GM19238 (cell line): ENCODE results near the gene L1CAM.
"Not testable (repeated sequence)": the region's sequence is repeated elsewhere in the genome, so short reads cannot be mapped to it uniquely, and the experiment has no call there.

Source experiments
- DNase-seq: peaks from one replicate; pipeline ENCODE4 v3.0.0; 2011; ENCODE audit warnings: low spot score; ENCODE audit not compliant: insufficient read length

The L1CAM gene

DNA sequence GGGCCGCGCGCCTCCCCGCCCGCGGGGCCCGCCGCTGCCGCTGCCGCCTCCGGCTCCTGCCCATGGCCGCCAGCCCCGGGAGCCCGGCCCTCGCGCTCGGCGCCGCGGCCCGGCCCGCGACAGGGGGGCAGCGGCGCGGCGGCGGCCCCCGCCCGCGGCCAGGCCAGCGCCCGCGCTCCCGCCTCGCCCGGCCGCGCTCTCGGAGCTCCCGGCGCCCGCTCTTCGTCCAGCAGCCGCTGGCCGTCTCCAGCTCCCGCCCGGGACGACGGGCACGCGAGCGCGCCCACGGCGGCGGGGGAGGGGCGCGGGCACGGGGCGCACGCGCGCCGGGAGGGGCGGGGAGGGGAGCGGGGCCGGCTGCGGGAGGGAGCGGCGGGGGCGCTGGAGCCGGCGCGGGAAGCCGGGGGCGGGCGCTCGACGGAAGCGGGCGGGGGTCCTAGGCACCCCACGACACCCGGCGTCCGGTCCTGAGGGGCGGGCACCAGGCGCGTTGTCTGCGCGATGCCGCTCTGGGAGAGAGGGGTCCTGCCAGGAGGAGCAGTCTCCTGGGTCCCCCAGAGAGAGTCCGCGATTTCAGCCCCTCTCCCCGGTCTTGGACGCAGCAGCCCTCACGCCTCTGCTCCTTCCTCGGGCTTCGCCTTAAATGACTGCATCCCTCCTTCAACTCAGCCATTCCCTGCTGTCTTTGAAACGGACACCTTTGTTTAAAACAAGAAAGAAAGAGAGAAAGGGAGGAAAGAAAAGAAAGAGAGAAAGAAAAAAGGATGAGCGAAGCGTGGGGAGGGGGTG lies 55.1 kb downstream of the L1CAM start:
- DNase-seq: no peak

DNA sequence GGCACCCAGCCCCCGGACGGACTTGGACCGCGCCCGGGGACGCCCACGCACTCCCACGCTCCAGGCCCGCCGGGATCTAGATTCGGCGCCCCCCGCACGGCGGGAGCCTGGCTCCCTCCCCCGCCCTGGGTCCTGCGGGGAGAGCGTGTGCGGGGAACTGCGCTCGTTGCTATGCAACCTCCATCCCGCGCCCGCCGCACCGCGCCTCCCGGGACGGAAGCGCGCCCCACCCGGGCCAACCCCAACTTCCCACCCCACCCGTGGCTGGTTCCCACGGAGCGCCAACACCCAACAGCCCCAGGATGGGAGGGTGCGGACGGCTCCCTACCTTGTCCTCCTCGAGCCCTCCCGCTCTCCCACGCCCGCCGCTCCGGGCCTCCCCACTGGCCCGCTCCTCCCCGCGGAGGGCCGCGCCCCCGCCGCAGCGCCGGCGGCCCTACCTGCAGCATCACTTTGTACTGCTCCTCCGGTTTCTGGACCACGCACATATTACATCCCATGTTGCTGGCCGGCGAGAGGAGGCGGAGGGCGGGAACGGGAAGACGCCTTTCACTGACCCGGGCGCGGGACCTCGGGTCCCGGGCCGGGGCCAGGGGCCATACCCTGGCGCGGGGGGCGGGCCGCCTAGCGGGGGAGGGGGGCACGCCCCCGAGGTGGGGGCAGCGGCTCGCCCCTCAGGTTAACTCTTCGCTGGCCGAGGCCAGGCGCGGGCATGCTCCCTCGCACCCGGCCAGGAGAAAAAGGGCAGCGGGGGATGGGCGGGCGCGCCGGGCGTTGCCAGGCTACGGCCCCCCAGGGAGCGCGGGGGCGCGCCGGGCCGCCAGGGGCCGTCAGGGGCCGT lies 56.0 kb downstream of the L1CAM start, which contains the start of gene PDZD4:
TSS of gene PDZD4 (minus strand) at position 746 of the 841 bp plus-strand sequence. CDS start at position 500, 246 bp downstream.
- no peak for DNase-seq

DNA sequence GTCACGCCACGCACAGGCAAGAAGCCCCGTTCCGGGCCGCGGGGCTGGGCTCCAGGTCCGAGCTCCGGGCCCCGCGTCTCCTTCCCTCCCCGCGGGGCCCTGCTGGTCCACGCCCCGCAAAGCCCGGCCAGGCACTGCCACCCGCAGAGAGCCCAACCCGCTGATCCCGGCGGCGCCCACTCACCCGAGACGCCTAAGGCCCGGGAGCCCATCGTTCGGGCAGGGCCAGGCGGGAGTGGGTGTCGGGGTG lies 56.5 kb downstream of the L1CAM start:
- DNase-seq: no peak

DNA sequence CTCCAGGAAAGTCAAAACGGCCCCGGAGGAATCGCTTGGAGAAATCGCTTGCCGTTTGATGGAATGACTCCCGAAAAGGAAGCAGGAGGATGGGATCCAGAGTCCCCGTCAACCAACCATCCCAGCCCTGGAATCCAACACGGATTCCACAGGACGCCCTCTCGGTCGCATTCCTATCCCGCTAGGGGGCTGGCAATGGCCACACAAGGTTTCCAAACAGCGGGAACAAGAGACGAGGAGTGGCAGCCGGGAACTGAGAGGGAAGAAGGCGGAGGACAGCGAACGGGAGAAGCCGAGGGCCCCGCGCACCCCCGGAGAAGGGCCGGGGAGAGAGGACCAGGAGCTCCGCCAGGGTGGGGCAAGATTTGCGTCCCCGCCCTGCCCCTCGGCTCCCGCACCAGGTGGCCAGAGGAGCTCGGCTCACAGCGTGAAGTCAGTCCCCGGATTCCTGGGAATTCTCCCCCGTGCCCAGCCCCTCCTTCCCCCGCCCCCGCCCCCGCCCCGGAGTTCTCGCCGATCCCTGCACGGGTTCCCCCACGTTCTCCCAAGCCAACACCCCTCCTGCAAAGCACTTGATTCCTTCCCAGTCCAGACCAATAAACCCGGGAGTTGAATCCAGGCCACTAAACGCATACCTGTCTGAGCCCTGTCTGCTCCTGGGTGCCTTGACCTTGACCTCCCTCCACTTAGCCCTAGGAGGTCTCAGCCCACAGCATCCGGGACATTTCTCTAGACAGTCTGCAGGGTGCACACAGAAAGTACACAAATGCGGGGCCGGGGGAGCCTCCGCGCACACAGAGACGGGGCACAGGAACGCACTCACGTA lies 57.0 kb downstream of the L1CAM start:
- no peak for DNase-seq

DNA sequence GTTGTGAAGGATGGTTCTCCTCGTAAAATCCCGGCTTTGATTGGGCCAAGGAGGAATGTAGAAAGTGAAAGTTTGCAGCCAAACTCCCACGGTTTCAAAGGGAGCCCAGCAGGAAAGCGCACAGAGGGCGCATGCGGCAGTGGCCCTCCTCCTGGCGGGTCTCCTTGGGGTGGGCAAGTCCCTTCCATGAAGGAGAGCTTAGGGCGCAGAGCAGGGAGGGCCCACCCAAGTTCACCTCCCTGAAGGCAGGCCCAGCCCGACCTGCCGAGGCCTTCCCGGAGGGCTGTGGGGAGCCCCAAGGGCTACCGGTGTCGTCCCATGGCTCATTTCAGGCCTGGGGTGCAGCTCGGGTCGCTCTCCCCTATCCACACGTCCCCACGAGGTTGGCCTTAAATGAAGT lies 57.7 kb downstream of the L1CAM start:
- no peak for DNase-seq

DNA sequence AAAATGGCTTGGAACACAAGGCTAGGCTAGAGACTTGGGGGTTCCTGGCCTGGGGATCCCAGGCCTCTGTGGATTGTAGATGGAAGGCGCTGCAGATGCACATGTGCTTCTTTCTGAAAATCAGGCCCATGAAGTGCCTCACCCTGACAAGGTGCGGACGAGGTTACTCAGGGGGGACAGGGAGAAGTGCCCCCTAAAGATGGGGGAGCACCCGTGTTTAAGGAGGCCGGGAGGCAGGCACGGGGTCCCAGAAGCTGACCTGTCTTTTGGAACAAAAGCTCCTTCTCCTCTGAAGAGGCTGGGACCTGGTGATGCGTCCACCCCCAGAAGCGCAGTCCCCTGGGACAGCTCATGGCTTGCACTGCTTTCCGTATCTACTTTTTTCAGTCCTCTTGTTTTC lies 58.1 kb downstream of the L1CAM start:
- DNase-seq: no peak

DNA sequence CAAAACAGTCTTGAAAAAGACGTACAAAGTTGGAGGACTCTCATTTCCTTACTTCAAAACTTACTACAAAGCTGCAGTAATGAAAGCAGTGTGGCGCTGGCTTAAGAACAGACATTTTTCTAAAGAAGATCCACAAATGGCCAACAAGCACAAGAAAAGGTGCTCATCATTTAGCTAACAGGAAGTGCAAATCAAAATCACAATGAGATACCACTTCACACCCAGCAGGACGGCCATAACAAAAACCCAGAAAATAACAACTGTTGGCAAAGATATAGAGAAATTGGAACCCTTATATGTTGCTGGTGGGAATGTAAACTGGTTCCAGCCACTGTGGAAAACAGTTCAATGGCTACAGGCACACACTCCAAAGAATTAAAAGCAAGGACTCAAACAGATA lies 59.0 kb downstream of the L1CAM start:
- DNase-seq: no peak

DNA sequence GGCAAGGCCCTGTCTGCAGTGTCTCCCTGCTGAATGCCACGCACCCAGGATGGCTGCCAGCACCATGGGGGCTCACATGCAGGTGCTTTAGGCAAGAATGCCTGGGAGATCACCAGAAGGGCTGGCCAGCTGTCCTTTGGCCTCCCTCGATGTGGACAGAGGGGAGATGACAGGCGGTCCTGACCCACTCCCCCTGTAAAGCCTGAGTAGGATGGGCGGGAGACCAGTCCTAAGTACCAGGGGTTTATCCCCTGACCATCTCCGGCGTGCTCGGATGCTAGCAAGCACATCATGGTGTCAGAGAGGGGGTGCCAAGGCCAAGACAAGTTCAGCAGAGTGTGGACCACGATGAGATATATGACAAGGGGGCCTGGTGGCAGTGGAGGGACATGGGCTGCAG lies 60.9 kb downstream of the L1CAM start:
- DNase-seq: no peak

DNA sequence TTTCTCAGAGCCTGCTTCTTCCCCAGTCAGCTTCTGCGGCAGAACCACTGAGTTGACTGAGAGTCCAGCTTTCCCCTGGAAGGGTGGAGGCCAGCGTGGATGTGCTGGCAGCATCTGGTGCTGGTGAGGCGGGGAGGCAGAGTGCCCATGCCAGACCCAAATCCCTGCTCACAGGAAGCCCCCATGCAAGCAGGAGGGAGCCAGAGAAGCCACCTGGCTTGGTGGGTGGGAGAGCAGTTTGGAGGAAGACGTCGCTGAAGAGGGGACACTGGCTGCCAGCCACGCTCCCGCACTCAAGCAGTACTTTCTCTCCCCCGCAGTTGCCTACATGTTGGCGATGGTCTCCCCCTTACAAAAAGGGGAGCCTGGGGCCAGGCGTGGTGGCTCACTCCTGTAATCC lies 61.6 kb downstream of the L1CAM start:
- DNase-seq: no peak

DNA sequence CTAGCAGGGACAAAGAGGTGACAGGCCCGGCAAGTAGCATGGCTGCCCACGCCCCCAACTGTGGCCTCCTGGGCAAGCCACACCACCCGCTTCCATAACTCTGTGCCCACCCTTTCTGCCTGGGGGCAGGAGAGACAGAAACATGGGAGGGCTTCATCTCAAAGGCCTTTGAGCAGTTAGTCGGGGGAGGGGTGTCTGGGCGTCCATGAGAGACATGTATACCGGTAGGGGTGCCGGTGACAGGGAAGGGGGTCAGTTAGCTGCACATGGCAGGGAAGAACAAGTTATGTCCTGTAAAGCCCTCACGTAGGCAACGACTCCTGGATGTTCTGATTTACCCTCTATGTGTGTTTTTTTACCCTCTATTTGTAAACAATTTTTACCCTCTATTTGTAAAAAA lies 64.9 kb downstream of the L1CAM start:
- peak; percentile 2 for DNase-seq

DNA sequence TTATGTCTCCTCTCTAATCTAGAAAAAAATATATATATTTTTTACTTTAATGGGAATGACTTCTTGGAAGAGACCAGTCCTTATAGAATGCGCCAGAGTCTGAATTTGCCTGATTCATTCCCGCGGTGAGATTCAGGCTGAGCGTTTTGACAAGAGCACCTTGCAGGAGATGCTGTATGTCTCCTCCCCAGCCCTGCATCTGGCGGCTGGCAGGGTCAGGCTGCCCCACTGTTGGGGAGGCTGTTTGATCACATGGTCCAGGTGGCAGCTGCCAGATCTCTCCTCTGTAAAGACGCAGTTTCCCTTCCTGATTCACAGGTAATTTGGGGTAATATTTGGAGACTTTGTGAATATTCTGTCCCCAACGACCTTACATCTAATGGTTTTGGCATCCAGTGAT lies 65.4 kb downstream of the L1CAM start:
- DNase-seq: peak; percentile 0

DNA sequence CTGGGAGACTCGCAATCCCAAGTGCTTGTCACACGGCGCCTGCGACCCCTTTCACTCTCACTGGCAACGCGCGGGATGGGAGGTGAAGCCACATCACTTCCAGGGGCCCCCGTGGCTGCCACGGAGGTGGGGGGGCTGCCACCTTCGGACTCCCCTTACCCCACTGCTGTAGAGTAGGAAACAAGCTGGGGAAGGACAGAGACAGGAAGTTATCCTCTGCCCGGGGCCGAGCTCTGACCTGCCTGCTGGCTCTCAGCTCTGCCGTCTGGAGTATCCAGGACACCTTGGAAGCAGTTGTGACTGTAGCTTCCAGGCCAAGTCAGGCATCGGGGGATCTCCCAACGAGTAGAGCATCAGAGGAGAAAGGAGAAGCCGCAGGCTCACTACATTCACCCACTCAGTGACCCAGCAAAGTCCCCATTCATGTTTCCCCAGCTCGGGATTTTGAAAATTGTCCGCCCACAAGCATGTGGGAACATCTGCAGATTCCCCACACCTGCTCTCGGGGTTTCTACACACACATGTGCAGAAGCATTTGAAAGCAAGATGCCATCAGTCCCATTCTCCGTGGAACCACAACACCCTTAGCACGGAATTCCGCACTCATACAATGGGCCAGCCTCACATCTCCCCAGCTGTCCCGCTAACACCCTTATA lies 66.5 kb downstream of the L1CAM start:
- peak; percentile 3 for DNase-seq

DNA sequence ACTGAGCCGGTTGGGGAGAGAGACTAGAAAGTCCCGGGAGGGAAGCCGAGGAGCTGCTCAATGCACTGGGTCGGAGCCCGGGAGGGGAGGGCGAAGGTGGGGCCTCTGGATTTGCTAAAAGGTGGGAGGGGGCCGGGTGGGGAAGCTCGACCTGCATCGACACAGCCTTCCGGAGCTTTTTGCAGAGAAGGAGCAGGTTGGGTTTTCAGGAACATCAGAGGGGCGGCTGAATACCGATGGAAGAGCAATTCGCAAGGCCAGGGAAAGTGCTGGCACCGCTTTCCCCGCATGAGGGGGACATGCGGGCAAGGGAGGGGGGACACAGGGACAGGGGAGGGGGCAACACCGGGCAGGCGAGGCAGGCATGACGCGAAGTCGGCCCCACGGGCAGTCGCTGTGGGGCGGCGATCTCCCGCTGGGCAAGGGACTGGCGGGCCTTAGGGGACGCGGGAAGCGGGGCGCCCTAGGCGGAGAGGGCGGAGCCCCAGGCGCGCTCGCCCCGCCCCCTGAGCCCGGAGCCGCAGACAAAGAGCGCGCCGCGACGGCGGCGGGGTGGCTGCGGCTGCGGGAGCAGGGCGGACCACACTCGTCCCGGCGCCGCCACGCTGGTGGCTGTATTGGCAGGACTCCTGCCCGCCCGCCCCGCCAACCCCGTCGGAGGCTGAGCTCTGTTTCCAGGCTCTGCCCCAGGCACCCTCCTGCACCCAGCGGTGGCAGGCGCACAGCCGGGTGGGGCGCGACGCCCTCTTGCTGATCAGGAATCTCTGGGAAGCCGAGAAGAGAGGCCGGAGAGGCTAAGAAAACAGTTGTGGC lies 67.2 kb downstream of the L1CAM start:
- peak; percentile 45 for DNase-seq

DNA sequence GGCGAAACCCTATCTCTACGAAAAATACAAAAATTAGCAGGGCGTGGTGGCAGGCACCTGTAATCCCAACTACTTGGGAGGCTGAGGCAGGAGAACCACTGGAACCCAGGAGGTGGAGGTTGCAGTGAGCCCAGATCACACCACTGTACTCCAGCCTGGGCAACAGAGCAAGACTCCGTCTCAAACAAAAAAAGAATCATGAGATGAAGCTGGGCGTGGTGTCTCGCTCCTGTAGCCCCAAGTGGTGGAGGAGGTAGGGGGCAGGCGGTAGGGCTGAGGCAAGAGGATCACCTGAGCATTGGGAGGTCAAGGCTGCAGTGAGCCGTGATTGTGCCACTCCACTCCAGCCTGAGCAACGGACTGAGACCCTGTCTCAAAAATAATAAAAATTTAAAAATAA lies 67.9 kb downstream of the L1CAM start:
- DNase-seq: not testable (repeated sequence)

DNA sequence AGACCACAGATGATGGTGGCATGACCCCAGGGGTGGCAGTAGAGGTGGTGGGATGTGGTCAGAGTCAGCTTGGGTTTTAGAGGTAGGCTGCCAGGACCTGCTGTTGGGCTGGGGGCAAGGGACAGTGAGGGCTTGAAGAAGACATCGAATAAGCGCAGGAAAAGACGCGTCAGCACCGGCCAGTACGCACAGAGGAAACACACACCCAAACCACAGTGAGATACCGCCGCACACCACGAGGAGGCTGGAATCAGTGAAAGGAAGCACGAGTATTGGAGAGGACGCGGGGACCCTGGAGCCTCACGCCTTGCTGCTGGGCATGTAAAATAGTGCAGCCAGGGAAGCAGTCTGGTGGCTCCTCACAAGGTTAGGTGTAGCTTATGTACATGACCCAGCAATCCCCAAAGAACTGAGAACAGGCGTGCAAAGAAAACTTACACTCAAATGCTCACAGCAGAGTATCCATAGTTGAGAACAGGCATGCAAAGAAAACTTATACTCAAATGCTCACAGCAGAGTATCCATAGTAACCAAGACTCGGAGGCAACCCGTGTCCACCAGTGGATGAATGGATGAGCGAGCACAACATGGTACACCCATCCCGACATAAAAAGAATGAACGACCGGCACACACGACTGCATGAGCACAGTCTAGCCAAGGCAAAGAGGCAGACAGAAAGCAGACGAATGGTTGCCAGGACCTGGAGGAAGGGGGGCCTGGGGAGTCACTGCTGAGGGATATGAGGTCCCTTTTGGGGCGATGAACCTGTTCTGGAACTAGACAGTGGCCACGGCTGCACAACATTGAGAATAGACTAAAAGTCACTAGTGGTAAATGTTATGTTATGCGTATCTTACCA lies 68.9 kb downstream of the L1CAM start:
- DNase-seq: no peak

DNA sequence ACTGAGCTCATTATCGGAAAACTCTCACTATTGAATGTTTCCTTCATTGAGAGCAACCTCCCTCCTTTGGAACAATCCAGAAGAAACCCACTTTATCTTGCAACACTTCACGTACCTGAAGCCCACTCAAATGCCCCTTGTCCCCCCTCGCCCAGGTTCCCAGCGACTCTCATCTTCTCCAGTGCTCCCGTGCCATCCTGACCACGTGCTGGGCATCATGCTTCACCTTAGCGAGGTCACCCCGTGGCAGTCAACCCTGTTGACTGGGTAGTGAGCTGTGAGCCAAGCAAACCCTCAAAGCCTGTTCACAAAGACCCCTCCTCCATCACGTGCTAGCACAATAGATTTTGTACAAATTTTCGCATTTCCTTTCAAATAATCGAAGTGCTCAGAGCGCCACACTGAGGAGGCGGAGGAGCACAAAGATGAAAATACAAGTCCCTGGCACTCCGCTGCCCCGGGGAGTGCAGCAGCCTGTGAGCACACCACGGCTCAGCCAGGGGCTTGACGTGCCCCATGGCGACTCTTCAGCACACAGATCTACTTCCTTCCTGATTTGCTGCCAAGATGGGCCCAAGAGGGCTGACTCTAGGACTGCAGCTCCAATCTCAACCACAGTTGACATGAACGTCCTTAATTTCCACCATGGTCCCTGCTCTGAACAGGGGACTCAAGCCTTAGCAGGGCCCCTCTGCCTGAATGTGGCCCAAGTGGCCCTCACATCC lies 71.2 kb downstream of the L1CAM start:
- no peak for DNase-seq

DNA sequence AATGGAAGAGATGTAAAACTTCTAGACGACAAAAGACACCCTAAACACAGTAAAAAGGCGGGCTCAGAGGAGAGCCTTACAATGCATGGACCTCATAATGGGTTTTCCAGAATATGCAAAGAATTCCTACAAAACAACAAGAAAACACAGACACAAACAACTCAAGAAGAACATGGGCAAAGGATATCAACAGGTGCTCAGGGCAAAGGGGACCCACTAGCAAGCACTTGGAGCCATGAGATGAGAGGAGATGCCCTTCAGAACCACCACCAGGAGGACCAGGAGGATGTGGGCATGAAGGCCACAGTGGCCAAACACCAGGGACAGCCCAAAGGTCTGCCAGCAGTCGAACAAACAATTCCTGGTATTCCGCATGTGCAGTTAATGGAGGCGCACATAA lies 72.8 kb downstream of the L1CAM start:
- DNase-seq: no peak

DNA sequence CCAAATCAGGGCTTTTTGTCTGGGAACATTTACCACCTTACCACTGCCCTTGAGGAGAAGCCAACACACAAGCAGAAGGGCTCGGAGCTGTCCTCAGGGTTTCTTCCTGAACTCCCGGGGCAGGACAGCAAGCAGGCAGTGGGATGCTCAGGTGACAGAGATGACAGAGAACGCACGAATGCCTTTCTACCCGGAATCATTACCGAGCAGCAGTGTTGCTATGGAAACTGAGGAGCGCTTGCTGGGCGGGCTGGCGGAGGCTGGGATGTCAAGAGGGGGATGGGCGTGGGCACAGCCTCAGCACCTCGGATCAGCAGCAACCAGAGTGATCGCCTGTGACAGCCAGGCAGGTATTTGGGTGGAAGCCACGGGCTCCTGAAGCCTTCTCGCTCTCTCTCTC lies 73.8 kb downstream of the L1CAM start:
- DNase-seq: no peak
